CD14-positive monocyte (primary cell): Measurements from ENCODE around the gene CHD6. TPM values are rescaled to one million over a fixed set of nuclear protein-coding genes. Genes with fewer than 3 reads are reported as not detected.

ENCODE experiments used
- DNase-seq, 3 donors: peaks; one replicate each; pipeline ENCODE4 v3.0.0-alpha.2; 2011 to 2022
- H2AFZ ChIP-seq: 2 replicates; pipeline ENCODE4 v1.6.0; 2012; ENCODE audit warnings: mild to moderate bottlenecking, low read depth, low read length, inconsistent platforms; ENCODE audit not compliant: insufficient read depth, poor library complexity, severe bottlenecking
- H3K27ac ChIP-seq, 2 donors: 1 replicate in 1 of 2; 2 replicates in 1 of 2; pipeline ENCODE4 v1.5.1; 2012 to 2013; ENCODE audit warnings: low read length in 2 of 2, control low read depth in 1 of 2, inconsistent platforms in 1 of 2, low read depth in 1 of 2, mild to moderate bottlenecking in 1 of 2
- H3K27me3 ChIP-seq, 2 donors: one replicate each; pipeline versions ENCODE4 v1.6.0 to v1.6.1; 2011 to 2013; ENCODE audit warnings: low read length in 2 of 2; ENCODE audit not compliant: control insufficient read depth in 2 of 2, insufficient read depth in 2 of 2
- H3K36me3 ChIP-seq, 2 donors: replicated peaks in 1 of 2; 1 replicate in 1 of 2; 2 replicates in 1 of 2; pipeline versions ENCODE4 v1.5.1 to v1.6.1; 2012 to 2013; ENCODE audit warnings: low read length in 2 of 2, control low read depth in 1 of 2, inconsistent platforms in 1 of 2, mild to moderate bottlenecking in 1 of 2; ENCODE audit not compliant: insufficient read depth in 2 of 2, control insufficient read depth in 1 of 2
- H3K4me1 ChIP-seq, 2 donors: 1 replicate in 1 of 2; 2 replicates in 1 of 2; pipeline versions ENCODE4 v1.5.1 to v1.6.1; 2012 to 2013; ENCODE audit warnings: low read length in 2 of 2, control low read depth in 1 of 2, inconsistent platforms in 1 of 2, mild to moderate bottlenecking in 1 of 2, moderate library complexity in 1 of 2; ENCODE audit not compliant: insufficient read depth in 2 of 2, control insufficient read depth in 1 of 2
- H3K4me2 ChIP-seq: replicated peaks from 2 replicates; pipeline ENCODE3; 2012; ENCODE audit warnings: low read length, moderate library complexity, mild to moderate bottlenecking; ENCODE audit not compliant: poor library complexity, severe bottlenecking; ENCODE audit errors: extremely low read depth
- H3K4me3 ChIP-seq, 3 experiments: fragments of 200-600 bp in 1 of 3; sonication (generic) in 1 of 3; replicated peaks in 1 of 3; 1 replicate in 2 of 3; 2 replicates in 1 of 3; pipeline ENCODE4 v1.5.1; 2011 to 2013; ENCODE audit warnings: low read length in 3 of 3, mild to moderate bottlenecking in 3 of 3, control low read depth in 2 of 3, low read depth in 2 of 3, inconsistent platforms in 1 of 3, moderate library complexity in 1 of 3
- H3K79me2 ChIP-seq: 2 replicates; pipeline ENCODE4 v1.6.0; 2012; ENCODE audit warnings: mild to moderate bottlenecking, control low read depth, inconsistent platforms, low read length, moderate library complexity; ENCODE audit not compliant: insufficient read depth
- H3K9ac ChIP-seq: 2 replicates; pipeline ENCODE4 v1.6.0; 2017; ENCODE audit warnings: low read length, mild to moderate bottlenecking; ENCODE audit not compliant: insufficient read depth, poor library complexity, severe bottlenecking
- H3K9me3 ChIP-seq, 2 donors: replicated peaks in 1 of 2; 1 replicate in 1 of 2; 2 replicates in 1 of 2; pipeline versions ENCODE4 v1.5.1 to v1.6.1; 2012 to 2013; ENCODE audit warnings: low read length in 2 of 2, control low read depth in 1 of 2; ENCODE audit not compliant: control insufficient read depth in 1 of 2, insufficient read depth in 1 of 2
- H4K20me1 ChIP-seq: 2 replicates; pipeline ENCODE4 v1.6.0; 2012; ENCODE audit warnings: mild to moderate bottlenecking, low read length, control low read depth, moderate library complexity; ENCODE audit not compliant: insufficient read depth
- H3K27ac Mint-ChIP-seq, 7 donors: one replicate each; pipeline ENCODE4 v1.8.0; 2020; ENCODE audit warnings: mild to moderate bottlenecking in 7 of 7, mixed read lengths in 7 of 7, moderate library complexity in 6 of 7, inconsistent platforms in 2 of 7
- H3K27me3 Mint-ChIP-seq, 3 donors: one replicate each; pipeline ENCODE4 v1.8.0; 2021 to 2022; ENCODE audit warnings: low read depth in 3 of 3, mild to moderate bottlenecking in 3 of 3, mixed read lengths in 3 of 3, moderate library complexity in 3 of 3, inconsistent platforms in 1 of 3
- H3K36me3 Mint-ChIP-seq, 2 donors: one replicate each; pipeline ENCODE4 v1.8.0; 2020; ENCODE audit warnings: mixed read lengths in 2 of 2, inconsistent platforms in 1 of 2, mild to moderate bottlenecking in 1 of 2
- H3K4me1 Mint-ChIP-seq: one replicate; pipeline ENCODE4 v1.8.0; 2020; ENCODE audit warnings: mild to moderate bottlenecking, mixed read lengths
- H3K4me3 Mint-ChIP-seq, 2 donors: one replicate each; pipeline ENCODE4 v1.8.0; 2020; ENCODE audit warnings: mild to moderate bottlenecking in 2 of 2, mixed read lengths in 2 of 2, moderate library complexity in 1 of 2
- H3K9me3 Mint-ChIP-seq, 7 donors: one replicate each; pipeline ENCODE4 v1.8.0; 2020 to 2022; ENCODE audit warnings: mixed read lengths in 7 of 7, mild to moderate bottlenecking in 6 of 7, moderate library complexity in 6 of 7, inconsistent platforms in 2 of 7
- CTCF ChIP-seq: fragments of 200-600 bp; IDR thresholded peaks from one replicate; pipeline ENCODE4 v1.8.0; 2022; ENCODE audit warnings: antibody characterized with exemption, mild to moderate bottlenecking
- WGBS: methylation state at CpG from one replicate; pipeline ENCODE4 v1.1.5; 2013; ENCODE audit warnings: missing lambda C conversion rate; ENCODE audit not compliant: insufficient coverage; 5-methylcytosine and 5-hydroxymethylcytosine counted together
- intact Hi-C, 2 donors: fragments of 100-400 bp; cut with micrococcal nuclease; formaldehyde crosslinking; loops; one replicate each; pipeline versions ENCODE4 v1.15.0 to v1.15.1; 2023
- polyA plus RNA-seq, 3 donors: library from polyadenylated mRNA; depleted of rRNA in 1 of 3; unstranded in 2 of 3; stranded (reverse) in 1 of 3; fragments of 300-500 nt in 2 of 3; fragments of >200 nt in 1 of 3; fragmentation: Illumina TruSeq in 2 of 3; gene quantifications; 1 replicate in 2 of 3; 2 replicates in 1 of 3; pipeline ENCODE4 v1.2.3, GENCODE V29; 2012 to 2021

Gene CHD6
- polyA plus RNA-seq, 3 donors = 12.9 to 19.6 (median 13.0) TPM

DNA sequence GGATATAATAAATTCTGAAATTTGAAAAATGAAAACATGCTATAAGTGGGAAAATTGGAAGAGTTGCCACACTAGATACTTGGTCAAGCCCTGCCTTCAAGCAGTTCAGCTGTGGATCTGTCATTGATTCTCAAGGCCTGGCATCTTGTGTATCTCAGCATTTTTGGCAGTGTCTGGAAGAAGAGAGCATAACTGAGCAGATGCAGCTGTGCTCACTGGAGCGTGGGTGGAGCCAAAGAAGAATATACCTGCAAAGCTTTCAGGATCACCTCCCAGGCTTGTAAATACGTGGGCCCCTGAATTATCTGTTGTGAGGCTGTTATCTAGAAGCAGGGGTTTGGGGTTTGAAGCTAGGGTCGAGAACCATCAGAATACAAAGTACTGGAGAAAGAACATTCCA, 31.3 kb upstream of the CHD6 start:
- intact Hi-C loops = no loop called here
- Histone ChIP-seq H3K36me3 (no peaks in the 10 kb centered on the region), H3K79me2 (no peaks in the 10 kb centered on the region), H3K4me1 (no peaks in the 10 kb centered on the region), H3K27me3 (peaks cover 3% of the 10 kb centered on the region in 2 donors), H4K20me1 (no peaks in the 10 kb centered on the region), H2AFZ (no peak overlapping the region), H3K9ac (no peak overlapping the region), H3K4me3 (no peak overlapping the region), H3K9me3 (no peaks in the 10 kb centered on the region), H3K27ac (no peak overlapping the region), H3K4me2 (no peak overlapping the region)
- no peaks in the 10 kb centered on the region for H3K36me3 Mint-ChIP-seq
- TF ChIP-seq CTCF = no peak
- no peak overlapping the region for H3K27ac Mint-ChIP-seq
- 92% methylated on average over 2 of the region's 3 CpGs for WGBS
- no peak for DNase-seq
- peaks cover 0 to 4% (median 0%) of the 10 kb centered on the region in 7 donors for H3K9me3 Mint-ChIP-seq
- peaks cover 10 to 17% (median 16%) of the 10 kb centered on the region in 3 donors for H3K27me3 Mint-ChIP-seq
- H3K4me3 Mint-ChIP-seq = no peak overlapping the region
- H3K4me1 Mint-ChIP-seq = no peaks in the 10 kb centered on the region

- intact Hi-C loops = no loop called here
- Histone ChIP-seq H3K9me3 (no peaks in the 10 kb centered on the region), H3K27ac (no peak overlapping the region), H3K9ac (no peak overlapping the region), H3K27me3 (peaks cover 0 to 8% of the 10 kb centered on the region in 2 donors), H4K20me1 (no peaks in the 10 kb centered on the region), H2AFZ (no peak overlapping the region), H3K79me2 (no peaks in the 10 kb centered on the region), H3K36me3 (no peaks in the 10 kb centered on the region), H3K4me3 (no peak overlapping the region), H3K4me2 (no peak overlapping the region), H3K4me1 (no peaks in the 10 kb centered on the region)
- H3K4me1 Mint-ChIP-seq = no peaks in the 10 kb centered on the region
- DNase-seq = no peak
- WGBS = 100% methylated on average over 2 of the region's 3 CpGs
- no peaks in the 10 kb centered on the region for H3K9me3 Mint-ChIP-seq
- H3K27ac Mint-ChIP-seq = peak overlapping the region in 1 of 7 donors; percentile 18
- no peak overlapping the region for H3K4me3 Mint-ChIP-seq
- H3K36me3 Mint-ChIP-seq = no peaks in the 10 kb centered on the region
- peaks cover 8 to 21% (median 12%) of the 10 kb centered on the region in 3 donors for H3K27me3 Mint-ChIP-seq
- TF ChIP-seq CTCF = no peak
Measured at GRCh38 chr20:41645372-41645771, 27.2 kb upstream of the CHD6 start.
